ENCODE data around the gene NET1.

The NET1 gene

DNA sequence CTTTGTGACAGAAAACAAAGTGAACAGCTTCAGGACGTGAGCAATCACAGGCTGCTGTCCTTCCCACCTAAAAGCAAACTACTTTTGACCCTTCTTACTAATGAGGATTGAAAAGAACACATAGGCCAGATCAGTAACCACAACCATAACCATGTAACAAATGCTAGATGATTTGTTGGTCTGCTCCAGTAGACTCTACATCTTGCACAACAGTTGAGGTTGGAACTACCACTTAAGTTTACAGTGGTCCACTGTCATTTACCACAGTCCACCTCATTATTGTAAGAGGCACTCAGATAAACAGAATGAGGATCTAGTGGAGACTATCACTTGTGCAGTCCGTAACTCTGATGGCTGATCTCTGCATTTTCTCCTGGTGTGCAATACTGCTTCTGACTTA, 27.8 kb downstream of the NET1 start:
- H3K4me3 ChIP-seq (ENCODE audit: low read length): no peak overlapping the region
- no peak overlapping the region for H3K56ac ChIP-seq (ENCODE audit: low read length)

DNA sequence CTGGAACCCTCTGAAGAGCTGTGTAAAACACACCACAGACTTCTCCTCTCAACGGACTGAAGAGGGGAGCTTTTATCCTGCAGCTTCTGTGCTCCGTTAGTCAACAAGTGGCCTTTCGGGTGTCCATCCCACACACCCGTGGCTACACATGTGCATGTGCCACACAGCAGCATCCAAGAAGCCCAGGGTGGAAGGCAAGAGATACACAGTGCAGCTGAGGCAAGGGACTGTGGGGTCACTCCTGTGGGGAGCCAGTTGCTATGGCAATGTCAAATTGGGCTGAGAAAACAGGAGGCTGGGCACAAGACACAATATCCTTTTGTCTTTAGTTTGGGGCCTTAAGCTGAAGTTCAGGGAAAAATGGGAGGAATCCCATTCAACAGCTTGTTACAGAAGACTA, 28.7 kb downstream of the NET1 start:
- no peak overlapping the region for H3K4me3 ChIP-seq (ENCODE audit: low read length)
- H3K9ac ChIP-seq (ENCODE audit: low read length): no peak overlapping the region
- H3K27ac ChIP-seq (ENCODE audit: low read depth, low read length): no peak overlapping the region
- DNase-seq: no peak
- no peak overlapping the region for H3K18ac ChIP-seq (ENCODE audit: low read length)
- no peak overlapping the region for H3K56ac ChIP-seq (ENCODE audit: low read length)
- no peak overlapping the region for H3K4ac ChIP-seq (ENCODE audit: low read depth, low read length)
- no peak overlapping the region for H2BK15ac ChIP-seq (replicated peaks; ENCODE audit: low read depth)
- H2AK5ac ChIP-seq (ENCODE audit: low read length): no peak overlapping the region
- no peak overlapping the region for H4K5ac ChIP-seq (ENCODE audit: low read length)
- no peaks in the 10 kb centered on the region for H3K4me1 ChIP-seq (ENCODE audit: control insufficient read depth, low read depth, low read length)
- no peak overlapping the region for H2BK5ac ChIP-seq (ENCODE audit: low read length)
- no peak overlapping the region for H3K4me2 ChIP-seq (ENCODE audit: low read length)
- H3K79me1 ChIP-seq (ENCODE audit: low read length): peaks cover 6% of the 10 kb centered on the region
- H3K79me2 ChIP-seq (ENCODE audit: control insufficient read depth, insufficient read depth, low read length): peaks cover 2% of the 10 kb centered on the region
- no peak overlapping the region for H2BK120ac ChIP-seq (ENCODE audit: low read depth, low read length)
- no CpG with 5 or more reads among the region's 4 CpGs for WGBS (ENCODE audit: extremely low coverage, insufficient coverage, low lambda C conversion rate)
- H4K8ac ChIP-seq (ENCODE audit: low read depth, low read length): no peak overlapping the region
- no peaks in the 10 kb centered on the region for H3K36me3 ChIP-seq (ENCODE audit: control insufficient read depth, insufficient read depth, low read length)
- no peak overlapping the region for H3K23ac ChIP-seq (ENCODE audit: low read length)
- no peaks in the 10 kb centered on the region for H3K27me3 ChIP-seq (ENCODE audit: insufficient read depth, low read length, poor library complexity)

More for the DNA sequence above, 27.8 kb downstream of the NET1 start:
- no peak overlapping the region for H3K23ac ChIP-seq (ENCODE audit: low read length)
- no peak overlapping the region for H2BK5ac ChIP-seq (ENCODE audit: low read length)
- no peak overlapping the region for H2BK15ac ChIP-seq (replicated peaks; ENCODE audit: low read depth)
- DNase-seq: no peak
- H3K79me2 ChIP-seq (ENCODE audit: control insufficient read depth, insufficient read depth, low read length): peaks cover 2% of the 10 kb centered on the region
- no peaks in the 10 kb centered on the region for H3K4me1 ChIP-seq (ENCODE audit: control insufficient read depth, low read depth, low read length)
- no peak overlapping the region for H4K5ac ChIP-seq (ENCODE audit: low read length)
- peaks cover 6% of the 10 kb centered on the region for H3K79me1 ChIP-seq (ENCODE audit: low read length)
- H3K36me3 ChIP-seq (ENCODE audit: control insufficient read depth, insufficient read depth, low read length): no peaks in the 10 kb centered on the region
- H4K8ac ChIP-seq (ENCODE audit: low read depth, low read length): no peak overlapping the region
- no peak overlapping the region for H3K4ac ChIP-seq (ENCODE audit: low read depth, low read length)
- no peak overlapping the region for H3K27ac ChIP-seq (ENCODE audit: low read depth, low read length)
- no peak overlapping the region for H3K9ac ChIP-seq (ENCODE audit: low read length)
- H2AK5ac ChIP-seq (ENCODE audit: low read length): no peak overlapping the region
- no peak overlapping the region for H3K18ac ChIP-seq (ENCODE audit: low read length)
- no peaks in the 10 kb centered on the region for H3K27me3 ChIP-seq (ENCODE audit: insufficient read depth, low read length, poor library complexity)
- WGBS (ENCODE audit: extremely low coverage, insufficient coverage, low lambda C conversion rate): no CpG with 5 or more reads among the region's 2 CpGs
- no peak overlapping the region for H3K4me2 ChIP-seq (ENCODE audit: low read length)
- H2BK120ac ChIP-seq (ENCODE audit: low read depth, low read length): no peak overlapping the region

DNA sequence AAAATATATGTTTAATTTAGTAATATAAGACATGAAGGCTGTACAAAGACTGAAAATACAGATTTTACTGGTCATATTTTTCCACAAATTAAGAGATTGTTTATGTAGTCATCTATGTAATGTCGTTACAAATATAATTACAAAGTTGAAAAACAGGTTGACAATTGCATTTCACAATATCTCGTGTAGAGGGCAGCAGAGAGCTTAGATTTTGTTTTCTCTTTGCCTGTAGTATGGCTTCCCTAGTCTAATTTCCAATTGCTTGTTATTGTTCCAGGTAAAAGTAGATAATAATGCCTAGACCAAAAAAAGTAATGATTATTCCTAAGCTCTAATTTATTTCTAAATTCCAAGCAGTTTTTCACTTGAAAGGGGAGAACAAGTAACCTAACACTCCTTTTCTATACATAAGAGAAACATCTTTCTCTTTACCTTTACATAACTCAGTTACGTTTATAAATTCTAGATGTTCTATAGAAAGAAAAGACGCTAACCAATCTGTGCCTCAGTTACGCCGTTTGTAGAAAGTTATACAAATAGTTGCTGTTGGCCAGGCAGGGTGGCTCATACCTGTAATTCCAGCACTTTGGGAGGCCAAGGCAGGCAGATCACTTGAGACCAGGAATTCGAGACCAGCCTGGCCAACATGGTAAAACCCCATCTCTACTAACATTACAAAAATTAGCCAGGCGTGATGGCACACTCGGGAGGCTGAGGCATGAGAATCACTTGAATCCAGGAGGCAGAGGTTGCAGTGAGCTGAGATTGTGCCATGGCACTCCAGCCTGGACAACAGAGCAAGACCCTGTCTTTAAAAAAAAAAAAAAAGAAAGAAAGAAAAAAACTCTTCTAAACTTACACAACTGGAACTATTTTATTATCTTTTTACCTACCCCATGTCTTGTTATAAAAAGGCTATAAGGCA, 30.0 kb downstream of the NET1 start:
- Histone ChIP-seq H2BK120ac (ENCODE audit: low read depth, low read length) (no peak overlapping the region), H3K4me1 (ENCODE audit: control insufficient read depth, low read depth, low read length) (no peaks in the 10 kb centered on the region), H3K4ac (ENCODE audit: low read depth, low read length) (no peak overlapping the region), H2BK5ac (ENCODE audit: low read length) (no peak overlapping the region), H2AK5ac (ENCODE audit: low read length) (no peak overlapping the region), H3K36me3 (ENCODE audit: control insufficient read depth, insufficient read depth, low read length) (no peaks in the 10 kb centered on the region), H3K79me1 (ENCODE audit: low read length) (peaks cover 4% of the 10 kb centered on the region), H3K27me3 (ENCODE audit: insufficient read depth, low read length, poor library complexity) (no peaks in the 10 kb centered on the region), H3K56ac (ENCODE audit: low read length) (no peak overlapping the region), H3K4me3 (ENCODE audit: low read length) (no peak overlapping the region), H4K8ac (ENCODE audit: low read depth, low read length) (no peak overlapping the region), H3K9ac (ENCODE audit: low read length) (no peak overlapping the region), H3K4me2 (ENCODE audit: low read length) (no peak overlapping the region), H3K18ac (ENCODE audit: low read length) (no peak overlapping the region), H3K27ac (ENCODE audit: low read depth, low read length) (no peak overlapping the region), H3K23ac (ENCODE audit: low read length) (no peak overlapping the region), H4K5ac (ENCODE audit: low read length) (no peak overlapping the region), H3K79me2 (ENCODE audit: control insufficient read depth, insufficient read depth, low read length) (no peaks in the 10 kb centered on the region), H2BK15ac (replicated peaks; ENCODE audit: low read depth) (no peak overlapping the region)
- DNase-seq: peak; percentile 39
- no CpG with 5 or more reads among the region's 9 CpGs for WGBS (ENCODE audit: extremely low coverage, insufficient coverage, low lambda C conversion rate)

DNA sequence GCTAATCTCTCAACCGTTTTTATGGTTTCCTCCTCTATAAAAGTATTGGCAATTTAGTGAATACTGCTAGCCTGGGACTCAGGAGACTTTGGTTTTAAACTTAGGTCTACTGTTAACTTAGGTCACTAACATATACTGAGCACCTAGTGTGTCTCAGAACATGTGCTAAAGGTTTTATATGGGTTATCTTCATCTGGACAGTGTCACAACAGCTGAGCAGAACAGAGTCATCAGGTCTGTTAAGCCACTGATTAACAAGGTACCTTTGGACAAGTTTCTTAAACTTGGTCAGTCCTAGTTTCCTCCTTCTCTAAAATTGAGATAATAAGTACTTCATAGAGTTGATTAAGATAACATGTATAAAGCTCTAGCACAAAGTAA, 30.6 kb downstream of the NET1 start:
- no CpG with 5 or more reads among the region's 1 CpG for WGBS (ENCODE audit: extremely low coverage, insufficient coverage, low lambda C conversion rate)
- no peak for DNase-seq
- H2BK5ac ChIP-seq (ENCODE audit: low read length): no peak overlapping the region
- H3K18ac ChIP-seq (ENCODE audit: low read length): no peak overlapping the region
- H4K8ac ChIP-seq (ENCODE audit: low read depth, low read length): no peak overlapping the region
- H3K36me3 ChIP-seq (ENCODE audit: control insufficient read depth, insufficient read depth, low read length): no peaks in the 10 kb centered on the region
- no peak overlapping the region for H3K4ac ChIP-seq (ENCODE audit: low read depth, low read length)
- H2BK120ac ChIP-seq (ENCODE audit: low read depth, low read length): no peak overlapping the region
- H3K4me1 ChIP-seq (ENCODE audit: control insufficient read depth, low read depth, low read length): no peaks in the 10 kb centered on the region
- H3K79me2 ChIP-seq (ENCODE audit: control insufficient read depth, insufficient read depth, low read length): peaks cover 3% of the 10 kb centered on the region
- H3K27ac ChIP-seq (ENCODE audit: low read depth, low read length): no peak overlapping the region
- H3K9ac ChIP-seq (ENCODE audit: low read length): no peak overlapping the region
- H4K5ac ChIP-seq (ENCODE audit: low read length): no peak overlapping the region
- no peaks in the 10 kb centered on the region for H3K27me3 ChIP-seq (ENCODE audit: insufficient read depth, low read length, poor library complexity)
- no peak overlapping the region for H2AK5ac ChIP-seq (ENCODE audit: low read length)
- H3K56ac ChIP-seq (ENCODE audit: low read length): no peak overlapping the region
- H3K79me1 ChIP-seq (ENCODE audit: low read length): peaks cover 4% of the 10 kb centered on the region
- H3K4me2 ChIP-seq (ENCODE audit: low read length): no peak overlapping the region
- H3K4me3 ChIP-seq (ENCODE audit: low read length): no peak overlapping the region
- H2BK15ac ChIP-seq (replicated peaks; ENCODE audit: low read depth): no peak overlapping the region
- H3K23ac ChIP-seq (ENCODE audit: low read length): no peak overlapping the region

DNA sequence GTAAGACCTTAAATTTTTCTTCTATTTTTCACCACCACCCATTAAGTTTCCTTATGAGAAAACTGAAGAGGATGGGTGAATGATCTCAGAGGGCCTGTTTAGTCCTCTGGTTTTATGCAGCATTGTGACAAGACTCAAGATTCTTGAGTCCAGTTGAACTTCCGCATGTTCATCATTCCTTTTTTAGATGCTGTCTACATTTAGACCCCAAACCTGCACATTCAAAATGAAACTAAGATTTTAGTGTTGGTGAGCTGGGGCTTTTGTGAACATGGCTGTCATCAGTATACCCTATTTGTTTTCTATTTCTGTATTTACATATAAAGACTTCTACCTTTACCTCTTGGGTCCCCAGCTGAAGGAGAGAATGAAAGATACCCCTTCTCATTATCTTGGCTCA, 31.1 kb downstream of the NET1 start:
- Histone ChIP-seq H3K4me3 (ENCODE audit: low read length) (no peak overlapping the region), H3K4me2 (ENCODE audit: low read length) (no peak overlapping the region), H2BK120ac (ENCODE audit: low read depth, low read length) (no peak overlapping the region), H4K5ac (ENCODE audit: low read length) (no peak overlapping the region), H3K4ac (ENCODE audit: low read depth, low read length) (no peak overlapping the region), H2AK5ac (ENCODE audit: low read length) (no peak overlapping the region), H2BK15ac (replicated peaks; ENCODE audit: low read depth) (no peak overlapping the region), H2BK5ac (ENCODE audit: low read length) (no peak overlapping the region), H3K56ac (ENCODE audit: low read length) (no peak overlapping the region), H3K18ac (ENCODE audit: low read length) (no peak overlapping the region), H3K36me3 (ENCODE audit: control insufficient read depth, insufficient read depth, low read length) (no peaks in the 10 kb centered on the region), H3K27me3 (ENCODE audit: insufficient read depth, low read length, poor library complexity) (no peaks in the 10 kb centered on the region), H3K9ac (ENCODE audit: low read length) (no peak overlapping the region), H4K8ac (ENCODE audit: low read depth, low read length) (no peak overlapping the region), H3K79me1 (ENCODE audit: low read length) (peaks cover 4% of the 10 kb centered on the region), H3K4me1 (ENCODE audit: control insufficient read depth, low read depth, low read length) (no peaks in the 10 kb centered on the region), H3K23ac (ENCODE audit: low read length) (no peak overlapping the region), H3K79me2 (ENCODE audit: control insufficient read depth, insufficient read depth, low read length) (peaks cover 4% of the 10 kb centered on the region), H3K27ac (ENCODE audit: low read depth, low read length) (no peak overlapping the region)
- no CpG with 5 or more reads among the region's 1 CpG for WGBS (ENCODE audit: extremely low coverage, insufficient coverage, low lambda C conversion rate)
- no peak for DNase-seq

DNA sequence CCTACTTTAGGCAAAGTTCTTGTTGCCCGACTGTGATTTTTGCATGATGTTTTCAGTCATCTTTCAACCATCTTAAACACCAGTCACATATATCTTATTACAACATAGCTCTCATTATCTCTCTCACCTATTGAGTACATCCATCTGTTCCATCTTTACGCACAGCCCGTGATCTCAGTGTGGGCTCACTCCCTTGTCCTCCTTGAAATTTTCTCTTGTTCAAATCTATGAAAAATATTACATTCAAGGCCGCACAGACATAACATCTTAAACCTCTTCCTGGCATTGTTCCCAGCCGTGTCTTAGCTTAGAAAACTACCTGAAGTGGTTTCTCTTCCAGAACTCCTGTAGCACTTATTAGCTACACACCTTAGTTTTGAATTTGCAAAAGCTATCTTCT, 32.6 kb downstream of the NET1 start:
- Histone ChIP-seq H4K8ac (ENCODE audit: low read depth, low read length) (no peak overlapping the region), H3K4me3 (ENCODE audit: low read length) (no peak overlapping the region), H2AK5ac (ENCODE audit: low read length) (no peak overlapping the region), H3K79me2 (ENCODE audit: control insufficient read depth, insufficient read depth, low read length) (peaks cover 13% of the 10 kb centered on the region), H3K9ac (ENCODE audit: low read length) (no peak overlapping the region), H3K56ac (ENCODE audit: low read length) (no peak overlapping the region), H3K36me3 (ENCODE audit: control insufficient read depth, insufficient read depth, low read length) (no peaks in the 10 kb centered on the region), H3K27me3 (ENCODE audit: insufficient read depth, low read length, poor library complexity) (no peaks in the 10 kb centered on the region), H3K4me2 (ENCODE audit: low read length) (no peak overlapping the region), H3K27ac (ENCODE audit: low read depth, low read length) (no peak overlapping the region), H2BK15ac (replicated peaks; ENCODE audit: low read depth) (no peak overlapping the region), H3K23ac (ENCODE audit: low read length) (no peak overlapping the region), H3K4me1 (ENCODE audit: control insufficient read depth, low read depth, low read length) (no peaks in the 10 kb centered on the region), H3K79me1 (ENCODE audit: low read length) (no peaks in the 10 kb centered on the region), H3K4ac (ENCODE audit: low read depth, low read length) (no peak overlapping the region), H2BK120ac (ENCODE audit: low read depth, low read length) (no peak overlapping the region), H2BK5ac (ENCODE audit: low read length) (no peak overlapping the region), H4K5ac (ENCODE audit: low read length) (no peak overlapping the region), H3K18ac (ENCODE audit: low read length) (no peak overlapping the region)
- WGBS (ENCODE audit: extremely low coverage, insufficient coverage, low lambda C conversion rate): no CpG with 5 or more reads among the region's 5 CpGs
- DNase-seq: no peak
